HepG2 (cell line): ENCODE measurements around the gene MRPL14. TPM values are rescaled to one million over a fixed set of nuclear protein-coding genes. Genes with fewer than 3 reads are reported as not detected.

Experiments
- AKAP8 ChIP-seq: sonication (generic); formaldehyde crosslinking; IDR thresholded peaks from 2 replicates; pipeline ENCODE4 v1.5.1; 2020; ENCODE audit warnings: mild to moderate bottlenecking, missing genetic modification reagents
- ATF1 ChIP-seq: IDR thresholded peaks from 2 replicates; pipeline ENCODE4 v1.6.1; 2016; ENCODE audit warnings: mild to moderate bottlenecking, control low read depth
- DNMT1 ChIP-seq: sonication (generic); formaldehyde crosslinking; IDR thresholded peaks from 2 replicates; pipeline ENCODE4 v1.5.1; 2020; ENCODE audit warnings: mild to moderate bottlenecking, missing genetic modification reagents
- HDAC6 ChIP-seq: fragments of 200-600 bp; sonication (generic); IDR thresholded peaks from 2 replicates; pipeline ENCODE4 v1.7.0; 2017; ENCODE audit warnings: mild to moderate bottlenecking, antibody characterized with exemption, low read length, low read depth
- MBD4 ChIP-seq: IDR thresholded peaks from 2 replicates; pipeline ENCODE4 v1.6.1; 2012; ENCODE audit warnings: low read length, inconsistent platforms, borderline replicate concordance
- MED13 ChIP-seq: sonication (generic); formaldehyde crosslinking; IDR thresholded peaks from 2 replicates; pipeline ENCODE4 v1.5.0; 2020; ENCODE audit warnings: missing genetic modification reagents
- TAF15 ChIP-seq: fragments of 200-400 bp; formaldehyde crosslinking; IDR thresholded peaks from one replicate; pipeline ENCODE4 v1.6.1; 2018; ENCODE audit warnings: mild to moderate bottlenecking, low read depth, low read length; ENCODE audit not compliant: poor library complexity, severe bottlenecking
- TEAD2 ChIP-seq: sonication (generic); formaldehyde crosslinking; IDR thresholded peaks from 2 replicates; pipeline ENCODE4 v1.9.0; 2021; ENCODE audit warnings: missing genetic modification reagents
- THAP11 ChIP-seq: IDR thresholded peaks from 2 replicates; pipeline ENCODE4 v1.6.1; 2016; ENCODE audit warnings: missing biosample characterization, missing genetic modification reagents
- YY1 ChIP-seq: IDR thresholded peaks from 2 replicates; pipeline ENCODE4 v1.6.1; 2011; ENCODE audit warnings: low read length, low read depth, moderate library complexity, mild to moderate bottlenecking; ENCODE audit not compliant: insufficient read depth, insufficient replicate concordance
- ZMYM3 ChIP-seq: sonication (generic); formaldehyde crosslinking; IDR thresholded peaks from 2 replicates; pipeline ENCODE4 v1.5.1; 2020; ENCODE audit warnings: mild to moderate bottlenecking, missing genetic modification reagents
- ZNF496 ChIP-seq: sonication (generic); formaldehyde crosslinking; IDR thresholded peaks from 2 replicates; pipeline ENCODE4 v1.8.1; 2023; ENCODE audit warnings: mild to moderate bottlenecking, moderate library complexity, missing genetic modification reagents; ENCODE audit not compliant: insufficient replicate concordance
- ZNF564 ChIP-seq: sonication (generic); formaldehyde crosslinking; IDR thresholded peaks from 2 replicates; pipeline ENCODE4 v1.8.1; 2023; ENCODE audit warnings: mild to moderate bottlenecking, missing genetic modification reagents
- ZNF616 ChIP-seq: sonication (generic); formaldehyde crosslinking; IDR thresholded peaks from 2 replicates; pipeline ENCODE4 v1.5.0; 2020; ENCODE audit warnings: low read depth, mild to moderate bottlenecking, missing genetic modification reagents
- polyA plus RNA-seq, 8 experiments: library from polyadenylated mRNA; depleted of rRNA in 3 of 8; stranded (reverse) in 7 of 8; unstranded in 1 of 8; fragments of >200 nt; fragmentation: Illumina TruSeq in 4 of 8; extraction: Trizol in 4 of 8; gene quantifications; 2 replicates each; pipeline versions ENCODE4 v1.2.1 to v1.2.3, GENCODE V29; 2011 to 2016; ENCODE audit warnings: low read depth in 4 of 8, missing spikeins in 1 of 8, mixed read lengths in 1 of 8; ENCODE audit not compliant: insufficient read depth in 1 of 8
- total RNA-seq, 5 experiments: library from RNA; depleted of rRNA; stranded (reverse); fragments of >200 nt; fragmentation: Illumina TruSeq; extraction: Trizol; gene quantifications; 2 replicates each; pipeline ENCODE4 v1.2.3, GENCODE V29; 2016; ENCODE audit warnings: low read depth in 1 of 5
- TF ChIP-seq, protein P1 (sequence below): sonication (generic); formaldehyde crosslinking; IDR thresholded peaks from 2 replicates; pipeline ENCODE4 v1.4.0; 2020; ENCODE audit warnings: mild to moderate bottlenecking, missing genetic modification reagents
- TF ChIP-seq, protein P2 (sequence below): sonication (generic); formaldehyde crosslinking; conservative IDR thresholded peaks from 2 replicates; pipeline ENCODE4 v1.8.0; 2022; ENCODE audit warnings: low read depth, missing genetic modification reagents
- TF ChIP-seq, protein P3 (sequence below): sonication (generic); formaldehyde crosslinking; IDR thresholded peaks from 2 replicates; pipeline ENCODE4 v1.4.0; 2020; ENCODE audit warnings: missing genetic modification reagents
- TF ChIP-seq, protein P4 (sequence below): sonication (generic); formaldehyde crosslinking; IDR thresholded peaks from 2 replicates; pipeline ENCODE4 v1.4.0; 2020; ENCODE audit warnings: missing genetic modification reagents
- TF ChIP-seq, protein P5 (sequence below): IDR thresholded peaks from 2 replicates; pipeline ENCODE4 v1.6.1; 2018; ENCODE audit warnings: missing genetic modification reagents

Gene MRPL14
- total and polyA plus RNA-seq, 2 of the 13 experiments (the other 11 are each of a cell fraction or from before 2014, with no cell fraction given), result 157 to 178 TPM

DNA sequence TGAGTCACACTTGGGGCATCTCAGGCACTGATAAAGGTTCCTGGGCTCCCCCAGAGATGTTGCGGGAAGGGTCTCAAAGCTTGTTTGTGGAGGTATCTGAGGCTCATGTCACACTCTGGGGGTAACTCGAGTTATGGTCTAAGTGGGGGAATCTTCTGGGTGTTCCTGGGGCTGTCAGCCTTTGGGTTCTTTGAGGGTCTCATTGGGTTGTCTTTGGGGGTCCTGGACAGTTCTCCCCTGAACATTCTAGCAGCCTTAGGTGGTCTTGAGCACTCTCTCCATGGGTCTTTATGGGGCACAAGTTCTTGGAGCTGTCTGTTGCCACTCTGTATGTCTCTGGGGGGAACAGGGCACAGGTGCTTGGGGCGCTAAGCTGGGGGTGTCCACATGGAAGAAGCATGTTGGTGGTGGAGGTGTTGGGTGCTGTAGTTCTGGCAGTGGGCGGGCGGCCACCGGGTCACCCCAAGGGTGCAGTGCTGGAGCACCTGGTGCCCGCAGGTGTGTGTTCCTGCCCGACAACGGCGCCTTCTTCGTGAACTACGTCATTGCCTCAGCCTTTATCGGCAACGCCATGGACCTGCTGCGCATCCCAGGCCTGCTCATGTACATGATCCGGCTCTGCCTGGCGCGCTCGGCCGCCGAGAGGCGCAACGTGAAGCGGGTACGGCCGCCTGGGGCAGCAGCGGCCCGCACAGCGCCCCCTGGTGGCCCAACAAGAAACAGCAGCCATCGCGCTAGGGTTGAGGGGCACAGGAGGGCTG, 24.3 kb upstream of the MRPL14 start (continued):
- TF ChIP-seq TEAD2 (CRISPR knock-in tag) (no peak), MED13 (CRISPR knock-in tag) (no peak), THAP11 (CRISPR knock-in tag) (peak; percentile 64; the same call in 1 of the 2 replicates), AKAP8 (CRISPR knock-in tag) (peak; percentile 55; the same call in 1 of the 2 replicates), YY1 (peak; percentile 77), DNMT1 (CRISPR knock-in tag) (peak; percentile 83; the same call in 1 of the 2 replicates), HDAC6 (no peak), ZNF496 (CRISPR knock-in tag) (no peak), ZMYM3 (CRISPR knock-in tag) (peak; percentile 78), ATF1 (CRISPR knock-in tag) (no peak), ZNF564 (CRISPR knock-in tag) (no peak), MBD4 (no peak), TAF15 (no peak), ZNF616 (CRISPR knock-in tag) (no peak)
- TF ChIP-seq, protein P1, sequence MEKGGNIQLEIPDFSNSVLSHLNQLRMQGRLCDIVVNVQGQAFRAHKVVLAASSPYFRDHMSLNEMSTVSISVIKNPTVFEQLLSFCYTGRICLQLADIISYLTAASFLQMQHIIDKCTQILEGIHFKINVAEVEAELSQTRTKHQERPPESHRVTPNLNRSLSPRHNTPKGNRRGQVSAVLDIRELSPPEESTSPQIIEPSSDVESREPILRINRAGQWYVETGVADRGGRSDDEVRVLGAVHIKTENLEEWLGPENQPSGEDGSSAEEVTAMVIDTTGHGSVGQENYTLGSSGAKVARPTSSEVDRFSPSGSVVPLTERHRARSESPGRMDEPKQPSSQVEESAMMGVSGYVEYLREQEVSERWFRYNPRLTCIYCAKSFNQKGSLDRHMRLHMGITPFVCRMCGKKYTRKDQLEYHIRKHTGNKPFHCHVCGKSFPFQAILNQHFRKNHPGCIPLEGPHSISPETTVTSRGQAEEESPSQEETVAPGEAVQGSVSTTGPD (CRISPR knock-in tag), result no peak
- TF ChIP-seq, protein P2, sequence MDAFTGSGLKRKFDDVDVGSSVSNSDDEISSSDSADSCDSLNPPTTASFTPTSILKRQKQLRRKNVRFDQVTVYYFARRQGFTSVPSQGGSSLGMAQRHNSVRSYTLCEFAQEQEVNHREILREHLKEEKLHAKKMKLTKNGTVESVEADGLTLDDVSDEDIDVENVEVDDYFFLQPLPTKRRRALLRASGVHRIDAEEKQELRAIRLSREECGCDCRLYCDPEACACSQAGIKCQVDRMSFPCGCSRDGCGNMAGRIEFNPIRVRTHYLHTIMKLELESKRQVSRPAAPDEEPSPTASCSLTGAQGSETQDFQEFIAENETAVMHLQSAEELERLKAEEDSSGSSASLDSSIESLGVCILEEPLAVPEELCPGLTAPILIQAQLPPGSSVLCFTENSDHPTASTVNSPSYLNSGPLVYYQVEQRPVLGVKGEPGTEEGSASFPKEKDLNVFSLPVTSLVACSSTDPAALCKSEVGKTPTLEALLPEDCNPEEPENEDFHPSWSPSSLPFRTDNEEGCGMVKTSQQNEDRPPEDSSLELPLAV (CRISPR knock-in tag), result no peak
- TF ChIP-seq, protein P3, sequence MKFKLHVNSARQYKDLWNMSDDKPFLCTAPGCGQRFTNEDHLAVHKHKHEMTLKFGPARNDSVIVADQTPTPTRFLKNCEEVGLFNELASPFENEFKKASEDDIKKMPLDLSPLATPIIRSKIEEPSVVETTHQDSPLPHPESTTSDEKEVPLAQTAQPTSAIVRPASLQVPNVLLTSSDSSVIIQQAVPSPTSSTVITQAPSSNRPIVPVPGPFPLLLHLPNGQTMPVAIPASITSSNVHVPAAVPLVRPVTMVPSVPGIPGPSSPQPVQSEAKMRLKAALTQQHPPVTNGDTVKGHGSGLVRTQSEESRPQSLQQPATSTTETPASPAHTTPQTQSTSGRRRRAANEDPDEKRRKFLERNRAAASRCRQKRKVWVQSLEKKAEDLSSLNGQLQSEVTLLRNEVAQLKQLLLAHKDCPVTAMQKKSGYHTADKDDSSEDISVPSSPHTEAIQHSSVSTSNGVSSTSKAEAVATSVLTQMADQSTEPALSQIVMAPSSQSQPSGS (CRISPR knock-in tag), result peak; percentile 46; the same call in 1 of the 2 replicates
- TF ChIP-seq, protein P4, sequence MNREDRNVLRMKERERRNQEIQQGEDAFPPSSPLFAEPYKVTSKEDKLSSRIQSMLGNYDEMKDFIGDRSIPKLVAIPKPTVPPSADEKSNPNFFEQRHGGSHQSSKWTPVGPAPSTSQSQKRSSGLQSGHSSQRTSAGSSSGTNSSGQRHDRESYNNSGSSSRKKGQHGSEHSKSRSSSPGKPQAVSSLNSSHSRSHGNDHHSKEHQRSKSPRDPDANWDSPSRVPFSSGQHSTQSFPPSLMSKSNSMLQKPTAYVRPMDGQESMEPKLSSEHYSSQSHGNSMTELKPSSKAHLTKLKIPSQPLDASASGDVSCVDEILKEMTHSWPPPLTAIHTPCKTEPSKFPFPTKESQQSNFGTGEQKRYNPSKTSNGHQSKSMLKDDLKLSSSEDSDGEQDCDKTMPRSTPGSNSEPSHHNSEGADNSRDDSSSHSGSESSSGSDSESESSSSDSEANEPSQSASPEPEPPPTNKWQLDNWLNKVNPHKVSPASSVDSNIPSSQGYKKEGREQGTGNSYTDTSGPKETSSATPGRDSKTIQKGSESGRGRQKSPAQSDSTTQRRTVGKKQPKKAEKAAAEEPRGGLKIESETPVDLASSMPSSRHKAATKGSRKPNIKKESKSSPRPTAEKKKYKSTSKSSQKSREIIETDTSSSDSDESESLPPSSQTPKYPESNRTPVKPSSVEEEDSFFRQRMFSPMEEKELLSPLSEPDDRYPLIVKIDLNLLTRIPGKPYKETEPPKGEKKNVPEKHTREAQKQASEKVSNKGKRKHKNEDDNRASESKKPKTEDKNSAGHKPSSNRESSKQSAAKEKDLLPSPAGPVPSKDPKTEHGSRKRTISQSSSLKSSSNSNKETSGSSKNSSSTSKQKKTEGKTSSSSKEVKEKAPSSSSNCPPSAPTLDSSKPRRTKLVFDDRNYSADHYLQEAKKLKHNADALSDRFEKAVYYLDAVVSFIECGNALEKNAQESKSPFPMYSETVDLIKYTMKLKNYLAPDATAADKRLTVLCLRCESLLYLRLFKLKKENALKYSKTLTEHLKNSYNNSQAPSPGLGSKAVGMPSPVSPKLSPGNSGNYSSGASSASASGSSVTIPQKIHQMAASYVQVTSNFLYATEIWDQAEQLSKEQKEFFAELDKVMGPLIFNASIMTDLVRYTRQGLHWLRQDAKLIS (CRISPR knock-in tag), result no peak
- TF ChIP-seq, protein P5, sequence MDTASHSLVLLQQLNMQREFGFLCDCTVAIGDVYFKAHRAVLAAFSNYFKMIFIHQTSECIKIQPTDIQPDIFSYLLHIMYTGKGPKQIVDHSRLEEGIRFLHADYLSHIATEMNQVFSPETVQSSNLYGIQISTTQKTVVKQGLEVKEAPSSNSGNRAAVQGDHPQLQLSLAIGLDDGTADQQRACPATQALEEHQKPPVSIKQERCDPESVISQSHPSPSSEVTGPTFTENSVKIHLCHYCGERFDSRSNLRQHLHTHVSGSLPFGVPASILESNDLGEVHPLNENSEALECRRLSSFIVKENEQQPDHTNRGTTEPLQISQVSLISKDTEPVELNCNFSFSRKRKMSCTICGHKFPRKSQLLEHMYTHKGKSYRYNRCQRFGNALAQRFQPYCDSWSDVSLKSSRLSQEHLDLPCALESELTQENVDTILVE (CRISPR knock-in tag), result 0 out of 2 replicates have a peak, but pooled peaks have one; percentile 23
